HT-29 (cell line): ENCODE data around the gene LRRC27. TPM values are rescaled to one million over a fixed set of nuclear protein-coding genes. Genes with fewer than 3 reads are reported as not detected.
A peak's percentile ranks its signal among the peaks of the same experiment; 100 is the strongest.
"Not testable (repeated sequence)": the region's sequence is repeated elsewhere in the genome, so short reads cannot be mapped to it uniquely, and the experiment has no call there.

Experiments used
- DNase-seq: peaks from one replicate; pipeline ENCODE4 v3.0.0-alpha.2; 2015; ENCODE audit warnings: low spot score
- total RNA-seq: library from RNA; depleted of rRNA; stranded (reverse); fragments of >200 nt; shearing (Covaris generic); gene quantifications from 2 replicates; pipeline ENCODE4 v1.2.3, GENCODE V29; 2014; rRNA removed

The LRRC27 gene
- total RNA-seq: 3.3 and 11.1 TPM in 2 replicates

- peak; percentile 97 for DNase-seq
Measured at GRCh38 chr10:132331601-132332432, at the start of gene LRRC27. Gene LRRC27 (plus strand): TSS chr10:132332193. CDS start chr10:132333525, 1,332 bp downstream.

GRCh38 chr10:132282667-132283603 is 49.1 kb upstream of the LRRC27 start:
- no peak for DNase-seq

- peak; percentile 19 for DNase-seq
Measured at GRCh38 chr10:132283604-132284382, 48.2 kb upstream of the LRRC27 start.

- DNase-seq: no peak
Measured at GRCh38 chr10:132289439-132289838, 42.6 kb upstream of the LRRC27 start.

GRCh38 chr10:132290631-132291030 is 41.4 kb upstream of the LRRC27 start:
- DNase-seq: no peak

GRCh38 chr10:132291826-132292225 is 40.2 kb upstream of the LRRC27 start:
- DNase-seq: no peak

- DNase-seq: no peak
Measured at GRCh38 chr10:132292287-132293200, 39.4 kb upstream of the LRRC27 start.

- no peak for DNase-seq
Measured at GRCh38 chr10:132293201-132293812, 38.7 kb upstream of the LRRC27 start.

GRCh38 chr10:132293813-132294520 is 38.0 kb upstream of the LRRC27 start:
- no peak for DNase-seq

- no peak for DNase-seq
Measured at GRCh38 chr10:132294561-132295318, 37.3 kb upstream of the LRRC27 start.

GRCh38 chr10:132295481-132295880 is 36.5 kb upstream of the LRRC27 start:
- DNase-seq: not testable (repeated sequence)

GRCh38 chr10:132296666-132297443 is 35.1 kb upstream of the LRRC27 start:
- DNase-seq: no peak

GRCh38 chr10:132297526-132297925 is 34.5 kb upstream of the LRRC27 start:
- DNase-seq: no peak

GRCh38 chr10:132298038-132298881 is 33.7 kb upstream of the LRRC27 start:
- no peak for DNase-seq

- no peak for DNase-seq
Measured at GRCh38 chr10:132299371-132300336, 32.3 kb upstream of the LRRC27 start.

GRCh38 chr10:132300582-132300981 is 31.4 kb upstream of the LRRC27 start:
- DNase-seq: no peak
